ENCODE measurements around the gene ERCC6L.

- TF ChIP-seq CTCF (IDR thresholded peaks at IDR 0.05; ENCODE audit: low read length) (no peak), EZH2 (optimal IDR thresholded peaks at IDR 0.05; ENCODE audit: low read depth, low read length) (no peak), EZH2phosphoT487 (IDR thresholded peaks at IDR 0.05; ENCODE audit: low read length) (no peak)
These were observed 33.0 kb upstream of the ERCC6L start for GRCh38 chrX:72271812-72272211.
